Lung (tissue), 12 donors: ENCODE measurements around the gene GLIS1. TPM values are rescaled to one million over a fixed set of nuclear protein-coding genes. Genes with fewer than 3 reads are reported as not detected.
A peak's percentile ranks its signal among the peaks of the same experiment; 100 is the strongest.

Experiments used
- ATAC-seq: fragments of 200-7000 bp; cut with Tn5 transposase; one replicate; pipeline ENCODE4 v1.9.1; 2020; ENCODE audit warnings: moderate number of reproducible peaks; ENCODE audit not compliant: insufficient read depth, low FRiP score
- DNase-seq, 3 donors: peaks; one replicate each; pipeline ENCODE4 v3.0.0-alpha.2; 2013 to 2017
- H3K27ac ChIP-seq, 2 donors: one replicate each; pipeline ENCODE4 v1.5.1; 2013; ENCODE audit warnings: mild to moderate bottlenecking in 2 of 2, moderate library complexity in 2 of 2, control low read depth in 1 of 2, inconsistent platforms in 1 of 2, low read depth in 1 of 2, low read length in 1 of 2
- H3K27me3 ChIP-seq, 3 donors: one replicate each; pipeline ENCODE4 v1.5.1; 2013; ENCODE audit warnings: low read length in 2 of 3; ENCODE audit not compliant: control insufficient read depth in 3 of 3, insufficient read depth in 3 of 3
- H3K36me3 ChIP-seq, 4 donors: one replicate each; pipeline ENCODE4 v1.5.1; 2013; ENCODE audit warnings: low read length in 4 of 4, mild to moderate bottlenecking in 1 of 4, moderate library complexity in 1 of 4; ENCODE audit not compliant: control insufficient read depth in 4 of 4, insufficient read depth in 4 of 4
- H3K4me1 ChIP-seq, 5 donors: one replicate each; pipeline ENCODE4 v1.5.1; 2013; ENCODE audit warnings: low read length in 5 of 5, mild to moderate bottlenecking in 2 of 5, moderate library complexity in 1 of 5; ENCODE audit not compliant: control insufficient read depth in 5 of 5, insufficient read depth in 5 of 5
- H3K4me3 ChIP-seq: one replicate; pipeline ENCODE4 v1.5.1; 2013; ENCODE audit warnings: mild to moderate bottlenecking, control low read depth, moderate library complexity
- H3K9ac ChIP-seq, 2 donors: one replicate each; pipeline ENCODE4 v1.5.1; 2013; ENCODE audit warnings: low read length in 2 of 2, control low read depth in 1 of 2; ENCODE audit not compliant: insufficient read depth in 1 of 2
- H3K9me3 ChIP-seq, 4 donors: one replicate each; pipeline ENCODE4 v1.5.1; 2013; ENCODE audit warnings: low read length in 3 of 4, mild to moderate bottlenecking in 1 of 4, moderate library complexity in 1 of 4; ENCODE audit not compliant: control insufficient read depth in 4 of 4, insufficient read depth in 3 of 4
- WGBS, 2 donors: extraction: QIAGEN DNeasy Blood & Tissue Kit; methylation state at CpG; one replicate each; pipeline ENCODE4 v1.1.7; 2013; 5-methylcytosine and 5-hydroxymethylcytosine counted together
- polyA plus RNA-seq, 2 donors: library from polyadenylated mRNA; stranded (reverse); fragments of 200-250 nt; gene quantifications; one replicate each; pipeline ENCODE4 v1.2.1, GENCODE V29; 2013
- total RNA-seq, 2 donors: library from RNA; depleted of rRNA in 1 of 2; stranded (reverse); fragments of >200 nt in 1 of 2; gene quantifications; one replicate each; pipeline ENCODE4 v1.2.1, GENCODE V29; 2014 to 2021
- TF ChIP-seq, protein P1 (sequence below): IDR thresholded peaks from 2 replicates; pipeline ENCODE4 v1.5.1; 2012; ENCODE audit warnings: mild to moderate bottlenecking; ENCODE audit errors: control extremely low read depth, extremely low read depth
- donor health status: control.
- donor health status: control.
- donor health status: Bipolar disorder and iron deficiency.
- donor health status: healthy.
- donor health status: DM: yes; HTN: yes; CAD: no.

The GLIS1 gene
- total and polyA plus RNA-seq, 4 donors = 0.05 to 0.18 (median 0.17) TPM; not detected in 1

DNA sequence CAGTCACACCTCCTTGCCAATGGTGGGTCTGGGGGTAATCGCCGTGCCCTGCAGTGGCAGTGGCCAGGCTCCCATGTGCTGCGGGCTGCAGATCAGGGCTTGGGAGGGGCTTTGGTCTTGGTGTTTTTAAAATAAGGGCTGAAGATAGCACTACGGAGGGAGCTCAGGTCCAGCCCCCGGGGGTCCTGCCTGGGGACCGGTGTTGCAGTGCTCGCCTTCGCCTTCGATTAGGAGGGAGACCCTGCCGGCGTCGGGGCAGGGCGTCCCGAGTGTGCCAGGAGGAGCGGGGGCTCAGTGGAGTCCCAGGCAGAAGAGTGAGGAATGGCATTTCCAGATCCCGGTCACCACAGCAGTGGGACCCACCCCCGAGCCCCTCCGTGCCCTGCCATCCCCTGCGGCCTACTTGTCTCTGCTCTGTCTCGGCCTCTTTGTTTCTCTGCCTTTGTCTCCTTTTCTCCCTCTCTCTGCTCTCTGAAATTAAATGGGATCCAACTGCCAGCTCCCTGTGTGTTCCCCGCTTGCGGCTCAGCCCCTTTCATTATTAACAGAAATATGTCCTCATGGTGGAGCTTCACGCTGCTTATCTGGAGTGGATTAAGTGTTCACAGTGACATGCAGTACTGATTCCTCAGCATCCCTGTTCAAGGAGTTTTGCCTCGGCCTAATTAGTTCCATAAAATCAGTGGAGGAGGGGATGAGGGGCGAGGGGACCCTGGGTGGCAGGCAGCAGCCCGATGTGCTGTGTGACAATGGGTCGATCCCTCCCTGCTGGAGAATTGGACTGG is 235.3 kb downstream of the GLIS1 start:
- ATAC-seq (no peak), DNase-seq (peak in 1 of 3 donors; percentile 47)
- Histone ChIP-seq H3K4me3 (no peak overlapping the region), H3K4me1 (peaks cover 0 to 7% (median 0%) of the 10 kb centered on the region in 5 donors), H3K36me3 (no peaks in the 10 kb centered on the region), H3K9me3 (peaks cover 0 to 2% (median 0%) of the 10 kb centered on the region in 4 donors), H3K27me3 (no peaks in the 10 kb centered on the region), H3K9ac (no peak overlapping the region), H3K27ac (no peak overlapping the region)
- 75 to 87% methylated on average over 27 of the region's 27 CpGs for whole genome bisulfite sequencing, 2 donors
- TF ChIP-seq, protein P1, sequence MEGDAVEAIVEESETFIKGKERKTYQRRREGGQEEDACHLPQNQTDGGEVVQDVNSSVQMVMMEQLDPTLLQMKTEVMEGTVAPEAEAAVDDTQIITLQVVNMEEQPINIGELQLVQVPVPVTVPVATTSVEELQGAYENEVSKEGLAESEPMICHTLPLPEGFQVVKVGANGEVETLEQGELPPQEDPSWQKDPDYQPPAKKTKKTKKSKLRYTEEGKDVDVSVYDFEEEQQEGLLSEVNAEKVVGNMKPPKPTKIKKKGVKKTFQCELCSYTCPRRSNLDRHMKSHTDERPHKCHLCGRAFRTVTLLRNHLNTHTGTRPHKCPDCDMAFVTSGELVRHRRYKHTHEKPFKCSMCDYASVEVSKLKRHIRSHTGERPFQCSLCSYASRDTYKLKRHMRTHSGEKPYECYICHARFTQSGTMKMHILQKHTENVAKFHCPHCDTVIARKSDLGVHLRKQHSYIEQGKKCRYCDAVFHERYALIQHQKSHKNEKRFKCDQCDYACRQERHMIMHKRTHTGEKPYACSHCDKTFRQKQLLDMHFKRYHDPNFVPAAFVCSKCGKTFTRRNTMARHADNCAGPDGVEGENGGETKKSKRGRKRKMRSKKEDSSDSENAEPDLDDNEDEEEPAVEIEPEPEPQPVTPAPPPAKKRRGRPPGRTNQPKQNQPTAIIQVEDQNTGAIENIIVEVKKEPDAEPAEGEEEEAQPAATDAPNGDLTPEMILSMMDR = no peak

DNA sequence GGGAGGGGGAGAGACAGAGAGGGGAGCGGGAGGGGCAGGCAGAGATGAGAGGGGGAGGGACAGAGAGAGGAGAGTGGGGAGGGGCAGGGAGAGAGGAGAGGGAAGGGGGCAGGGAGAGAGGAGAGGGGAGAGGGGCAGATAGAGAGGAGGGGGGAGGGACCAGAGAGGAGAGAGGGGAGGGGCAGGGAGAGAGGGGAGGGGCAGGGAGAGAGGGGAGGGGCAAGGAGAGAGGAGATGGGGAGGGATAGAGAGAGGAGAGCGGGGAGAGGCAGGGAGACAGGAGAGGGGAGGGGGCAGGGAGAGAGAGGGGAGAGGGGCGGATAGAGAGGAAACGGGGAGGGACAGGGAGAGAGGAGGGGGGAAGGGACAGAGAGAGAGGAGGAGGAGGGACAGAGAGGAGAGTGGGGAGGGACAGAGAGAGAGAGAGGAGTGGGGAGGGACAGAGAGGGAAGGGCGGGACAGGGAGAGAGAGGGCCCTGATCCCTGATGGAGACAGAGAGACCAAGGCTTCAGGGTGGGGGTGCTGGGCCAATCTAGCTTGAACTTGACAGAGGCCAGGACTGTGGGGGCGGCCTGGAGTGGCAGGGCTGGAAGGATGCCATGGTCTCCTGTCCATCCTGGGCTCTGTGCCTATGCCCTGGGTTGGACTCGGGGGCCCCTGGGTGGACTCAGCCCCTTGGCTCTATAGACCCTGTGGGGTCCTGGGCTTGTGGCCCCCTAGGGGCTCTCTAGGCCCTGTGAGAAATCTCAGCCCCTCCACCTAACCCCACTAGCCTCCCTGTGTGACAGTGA is 236.1 kb downstream of the GLIS1 start:
- Histone ChIP-seq H3K27ac (no peak overlapping the region), H3K36me3 (no peaks in the 10 kb centered on the region), H3K27me3 (no peaks in the 10 kb centered on the region), H3K4me1 (peaks cover 0 to 7% (median 0%) of the 10 kb centered on the region in 5 donors), H3K9ac (no peak overlapping the region), H3K4me3 (no peak overlapping the region), H3K9me3 (peaks cover 0 to 2% (median 0%) of the 10 kb centered on the region in 4 donors)
- TF ChIP-seq, protein P1 = no peak
- DNase-seq (peak in 2 of 3 donors; percentile 20 to 44), ATAC-seq (no peak)
- 68 to 74% methylated on average over 7 of the region's 7 CpGs for WGBS, 2 donors

DNA sequence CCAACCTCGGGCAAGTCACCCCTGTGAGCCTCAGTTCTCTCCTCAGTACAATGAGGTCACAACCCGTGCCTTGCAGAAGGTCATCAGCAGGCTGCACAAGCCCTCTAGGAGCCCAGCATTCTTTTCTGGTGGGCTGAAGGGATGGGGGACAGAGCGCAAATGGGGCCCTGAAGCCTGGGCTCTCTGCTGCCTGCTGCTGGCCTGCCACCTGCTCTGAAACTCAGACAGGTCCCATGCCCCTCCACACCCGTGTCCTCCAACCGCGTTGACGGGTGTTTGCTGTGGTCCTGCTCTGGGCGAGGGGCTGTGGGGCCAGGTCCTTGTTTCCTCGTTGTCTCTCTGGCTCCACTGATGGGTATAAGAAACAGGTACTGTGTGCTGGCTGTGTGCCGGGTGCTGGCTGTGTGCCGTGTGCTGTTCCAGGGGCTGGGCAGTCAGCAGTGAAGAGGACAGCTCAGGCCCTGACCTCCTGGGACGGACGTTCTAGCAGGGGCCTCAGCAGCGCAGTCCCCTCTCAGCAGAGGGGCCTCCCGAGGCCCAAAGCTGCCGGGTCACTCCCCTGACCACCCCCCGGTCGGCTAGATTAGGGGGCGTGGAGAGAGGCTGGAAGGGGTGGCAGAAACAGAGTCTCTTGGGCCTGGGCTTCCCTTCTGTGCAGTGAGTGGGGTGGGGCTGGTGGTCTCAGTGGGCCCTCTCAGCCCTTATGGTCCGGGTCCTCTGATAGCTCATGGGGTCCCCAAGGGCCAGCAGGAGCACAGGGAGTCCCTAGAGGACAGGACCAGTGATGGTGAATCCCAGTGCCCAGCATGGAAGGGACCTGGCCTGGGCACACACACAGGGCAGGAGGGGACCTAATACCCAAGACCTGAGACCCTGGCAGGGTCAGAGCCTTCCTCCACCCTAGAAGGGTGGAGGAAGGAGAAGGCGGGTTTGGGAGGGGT is 237.6 kb downstream of the GLIS1 start:
- 59 to 68% methylated on average over 21 of the region's 21 CpGs for WGBS, 2 donors
- TF ChIP-seq, protein P1 = no peak

More for the DNA sequence above, 237.6 kb downstream of the GLIS1 start:
- no peak for ATAC-seq
- no peak overlapping the region for H3K4me3 ChIP-seq
- no peaks in the 10 kb centered on the region for H3K36me3 ChIP-seq
- no peak overlapping the region for H3K27ac ChIP-seq
- H3K27me3 ChIP-seq = no peaks in the 10 kb centered on the region
- DNase-seq = no peak
- H3K4me1 ChIP-seq = peaks cover 0 to 7% (median 0%) of the 10 kb centered on the region in 5 donors
- H3K9ac ChIP-seq = no peak overlapping the region
- H3K9me3 ChIP-seq = peaks cover 0 to 2% (median 0%) of the 10 kb centered on the region in 4 donors
